ENCODE data around the gene STK11IP.
A peak's percentile ranks its signal among the peaks of the same experiment; 100 is the strongest.

The STK11IP gene

GRCh38 chr2:219597552-219598307 is at the start of gene STK11IP:
Gene STK11IP (plus strand): TSS chr2:219597857. CDS start chr2:219598120, 263 bp downstream.
- Mint-ChIP-seq H3K36me3 (peaks cover 16% of the 10 kb centered on the region), H3K4me1 (peaks cover 6% of the 10 kb centered on the region), H3K4me3 (peak within 1 kb of the TSS; percentile 90), H3K9me3 (no peaks in the 10 kb centered on the region), H3K27ac (peak within 1 kb of the TSS; percentile 86), H3K27me3 (peaks cover 9% of the 10 kb centered on the region)
- DNase-seq (ENCODE audit: low spot score in 2 of 2), result peak; percentile 82 to 85
- ATAC-seq (ENCODE audit: low read depth), result peak; percentile 90

GRCh38 chr2:219548990-219549389 is 48.7 kb upstream of the STK11IP start:
- Mint-ChIP-seq H3K4me1 (peaks cover 12% of the 10 kb centered on the region), H3K27ac (no peak overlapping the region), H3K27me3 (peaks cover 51% of the 10 kb centered on the region), H3K9me3 (no peaks in the 10 kb centered on the region), H3K36me3 (no peaks in the 10 kb centered on the region), H3K4me3 (no peak overlapping the region)
- no peak for ATAC-seq (ENCODE audit: low read depth)
- no peak for DNase-seq (ENCODE audit: low spot score in 2 of 2)

- no peak overlapping the region for H3K27ac Mint-ChIP-seq
- H3K27me3 Mint-ChIP-seq, result peaks cover 53% of the 10 kb centered on the region
- H3K4me3 Mint-ChIP-seq, result no peak overlapping the region
Observed at GRCh38 chr2:219549619-219550018, 48.0 kb upstream of the STK11IP start.

GRCh38 chr2:219551441-219552381 is 45.9 kb upstream of the STK11IP start:
- no peaks in the 10 kb centered on the region for H3K9me3 Mint-ChIP-seq
- H3K4me1 Mint-ChIP-seq, result peaks cover 9% of the 10 kb centered on the region
- H3K27ac Mint-ChIP-seq, result no peak overlapping the region
- peak overlapping the region; percentile 76 for H3K4me3 Mint-ChIP-seq
- DNase-seq (ENCODE audit: low spot score in 2 of 2) (no peak), ATAC-seq (ENCODE audit: low read depth) (no peak)
- peaks cover 44% of the 10 kb centered on the region for H3K27me3 Mint-ChIP-seq
- no peaks in the 10 kb centered on the region for H3K36me3 Mint-ChIP-seq

More at GRCh38 chr2:219549619-219550018, 48.0 kb upstream of the STK11IP start:
- H3K36me3 Mint-ChIP-seq, result no peaks in the 10 kb centered on the region
- H3K9me3 Mint-ChIP-seq, result no peaks in the 10 kb centered on the region
- peaks cover 9% of the 10 kb centered on the region for H3K4me1 Mint-ChIP-seq
- DNase-seq (ENCODE audit: low spot score in 2 of 2), result no peak
- ATAC-seq (ENCODE audit: low read depth), result no peak

- no peaks in the 10 kb centered on the region for H3K9me3 Mint-ChIP-seq
- H3K4me1 Mint-ChIP-seq, result peaks cover 9% of the 10 kb centered on the region
- DNase-seq (ENCODE audit: low spot score in 2 of 2), result peak; percentile 63 to 75
- H3K36me3 Mint-ChIP-seq, result no peaks in the 10 kb centered on the region
- no peak overlapping the region for H3K27ac Mint-ChIP-seq
- peak overlapping the region; percentile 76 for H3K4me3 Mint-ChIP-seq
- H3K27me3 Mint-ChIP-seq, result peaks cover 40% of the 10 kb centered on the region
- ATAC-seq (ENCODE audit: low read depth), result peak; percentile 96
Observed at GRCh38 chr2:219552382-219553167, 45.1 kb upstream of the STK11IP start.

GRCh38 chr2:219553168-219553417 is 44.6 kb upstream of the STK11IP start:
- H3K27me3 Mint-ChIP-seq, result peaks cover 39% of the 10 kb centered on the region
- H3K27ac Mint-ChIP-seq, result no peak overlapping the region
- H3K4me1 Mint-ChIP-seq, result peaks cover 9% of the 10 kb centered on the region
- ATAC-seq (ENCODE audit: low read depth), result no peak
- no peaks in the 10 kb centered on the region for H3K36me3 Mint-ChIP-seq
- H3K9me3 Mint-ChIP-seq, result no peaks in the 10 kb centered on the region
- no peak overlapping the region for H3K4me3 Mint-ChIP-seq
- DNase-seq (ENCODE audit: low spot score in 2 of 2), result no peak

- no peak overlapping the region for H3K27ac Mint-ChIP-seq
- H3K9me3 Mint-ChIP-seq, result no peaks in the 10 kb centered on the region
Observed at GRCh38 chr2:219553463-219553963, 44.1 kb upstream of the STK11IP start.

GRCh38 chr2:219554350-219554749 is 43.3 kb upstream of the STK11IP start:
- peaks cover 9% of the 10 kb centered on the region for H3K4me1 Mint-ChIP-seq
- no peak overlapping the region for H3K4me3 Mint-ChIP-seq
- peaks cover 34% of the 10 kb centered on the region for H3K27me3 Mint-ChIP-seq
- no peak for ATAC-seq (ENCODE audit: low read depth)
- H3K36me3 Mint-ChIP-seq, result no peaks in the 10 kb centered on the region
- H3K9me3 Mint-ChIP-seq, result no peaks in the 10 kb centered on the region
- no peak for DNase-seq (ENCODE audit: low spot score in 2 of 2)
- no peak overlapping the region for H3K27ac Mint-ChIP-seq

More at GRCh38 chr2:219553463-219553963, 44.1 kb upstream of the STK11IP start:
- Mint-ChIP-seq H3K27me3 (peaks cover 37% of the 10 kb centered on the region), H3K4me1 (peaks cover 9% of the 10 kb centered on the region), H3K36me3 (no peaks in the 10 kb centered on the region), H3K4me3 (no peak overlapping the region)
- DNase-seq (ENCODE audit: low spot score in 2 of 2), result no peak
- ATAC-seq (ENCODE audit: low read depth), result no peak

GRCh38 chr2:219555956-219556355 is 41.7 kb upstream of the STK11IP start:
- Mint-ChIP-seq H3K36me3 (no peaks in the 10 kb centered on the region), H3K4me3 (no peak overlapping the region), H3K27ac (no peak overlapping the region), H3K4me1 (peaks cover 7% of the 10 kb centered on the region), H3K27me3 (peaks cover 36% of the 10 kb centered on the region), H3K9me3 (no peaks in the 10 kb centered on the region)
- no peak for DNase-seq (ENCODE audit: low spot score in 2 of 2)
- no peak for ATAC-seq (ENCODE audit: low read depth)

- H3K36me3 Mint-ChIP-seq, result no peaks in the 10 kb centered on the region
- H3K9me3 Mint-ChIP-seq, result no peaks in the 10 kb centered on the region
- ATAC-seq (ENCODE audit: low read depth) (no peak), DNase-seq (ENCODE audit: low spot score in 2 of 2) (no peak)
- no peak overlapping the region for H3K4me3 Mint-ChIP-seq
- no peak overlapping the region for H3K27ac Mint-ChIP-seq
- peaks cover 37% of the 10 kb centered on the region for H3K27me3 Mint-ChIP-seq
- peaks cover 6% of the 10 kb centered on the region for H3K4me1 Mint-ChIP-seq
Observed at GRCh38 chr2:219556413-219556812, 41.2 kb upstream of the STK11IP start.

- Mint-ChIP-seq H3K27me3 (peaks cover 36% of the 10 kb centered on the region), H3K4me1 (peaks cover 2% of the 10 kb centered on the region), H3K9me3 (no peaks in the 10 kb centered on the region), H3K36me3 (no peaks in the 10 kb centered on the region), H3K4me3 (no peak overlapping the region), H3K27ac (no peak overlapping the region)
- DNase-seq (ENCODE audit: low spot score in 2 of 2) (no peak), ATAC-seq (ENCODE audit: low read depth) (no peak)
Observed at GRCh38 chr2:219557320-219557719, 40.3 kb upstream of the STK11IP start.

GRCh38 chr2:219557791-219558785 is 39.6 kb upstream of the STK11IP start:
- H3K36me3 Mint-ChIP-seq, result no peaks in the 10 kb centered on the region
- no peak overlapping the region for H3K4me3 Mint-ChIP-seq
- DNase-seq (ENCODE audit: low spot score in 2 of 2), result no peak
- peaks cover 41% of the 10 kb centered on the region for H3K27me3 Mint-ChIP-seq
- no peak for ATAC-seq (ENCODE audit: low read depth)
- H3K4me1 Mint-ChIP-seq, result peaks cover 2% of the 10 kb centered on the region
- H3K9me3 Mint-ChIP-seq, result no peaks in the 10 kb centered on the region
- no peak overlapping the region for H3K27ac Mint-ChIP-seq
